Caco-2 (cell line): Measurements from ENCODE around the gene LMF2. TPM values are rescaled to one million over a fixed set of nuclear protein-coding genes. Genes with fewer than 3 reads are reported as not detected.

Source experiments
- BruUV-seq: library from RNA; stranded (reverse); fragments of 400-500 nt; replicated peaks from 2 replicates; lab custom pipeline; 2021; lab: Mats Ljungman, UMichigan
- CTCF ChIA-PET: fragments of 300-600 bp; sonication (Branson Sonifier 250); formaldehyde crosslinking; loops from one replicate; lab custom pipeline; 2022; ENCODE audit warnings: antibody characterized with exemption; lab: Charles Lee
- POLR2A ChIA-PET: fragments of 300-600 bp; sonication (Branson Sonifier 250); formaldehyde crosslinking; loops from one replicate; lab custom pipeline; 2022; ENCODE audit warnings: antibody characterized with exemption; lab: Charles Lee
- DNase-seq, 2 experiments: peaks; one replicate each; pipeline versions ENCODE4 v3.0.0 to v3.0.0-alpha.2; 2020 to 2022
- H3K27me3 ChIP-seq: replicated peaks from 2 replicates; pipeline ENCODE4 v1.6.0; 2011; ENCODE audit warnings: low read length; ENCODE audit not compliant: control insufficient read depth, insufficient read depth
- H3K36me3 ChIP-seq: 2 replicates; pipeline ENCODE4 v1.5.1; 2011; ENCODE audit warnings: low read length; ENCODE audit not compliant: control insufficient read depth, insufficient read depth
- H3K4me1 ChIP-seq: fragments of 250-450 bp; sonication (Bioruptor Pico); 2 replicates; pipeline ENCODE4 v1.5.1; 2020; ENCODE audit warnings: mild to moderate bottlenecking
- H3K4me3 ChIP-seq: 2 replicates; pipeline ENCODE4 v1.5.1; 2011; ENCODE audit warnings: low read depth, mild to moderate bottlenecking, control low read depth, low read length
- H3K9me3 ChIP-seq: fragments of 250-450 bp; sonication (Bioruptor Pico); 2 replicates; pipeline ENCODE4 v1.5.1; 2020; ENCODE audit warnings: mild to moderate bottlenecking, moderate library complexity
- H3K27ac Mint-ChIP-seq: one replicate; pipeline ENCODE4 v1.8.0; 2022; ENCODE audit warnings: mixed read lengths; ENCODE audit not compliant: unreplicated experiment
- H3K27me3 Mint-ChIP-seq: one replicate; pipeline ENCODE4 v1.8.0; 2022; ENCODE audit warnings: mixed read lengths; ENCODE audit not compliant: insufficient read depth, unreplicated experiment
- H3K36me3 Mint-ChIP-seq: one replicate; pipeline ENCODE4 v1.8.0; 2022; ENCODE audit warnings: mild to moderate bottlenecking, mixed read lengths; ENCODE audit not compliant: insufficient read depth, unreplicated experiment
- H3K4me1 Mint-ChIP-seq: one replicate; pipeline ENCODE4 v1.8.0; 2022; ENCODE audit warnings: low read depth, mixed read lengths; ENCODE audit not compliant: unreplicated experiment
- H3K4me3 Mint-ChIP-seq: one replicate; pipeline ENCODE4 v1.8.0; 2022; ENCODE audit warnings: mild to moderate bottlenecking, moderate library complexity, mixed read lengths; ENCODE audit not compliant: unreplicated experiment
- H3K9me3 Mint-ChIP-seq: one replicate; pipeline ENCODE4 v1.8.0; 2022; ENCODE audit warnings: mixed read lengths; ENCODE audit not compliant: unreplicated experiment
- intact Hi-C: fragments of 100-400 bp; cut with micrococcal nuclease; formaldehyde crosslinking; loops from one replicate; pipeline ENCODE4 v1.10.0; 2022; ENCODE audit not compliant: unreplicated experiment
- total RNA-seq: library from RNA; stranded (reverse); gene quantifications from 2 replicates; pipeline ENCODE4 v1.2.3, GENCODE V29; 2022
- TF ChIP-seq, protein P1 (sequence below), 2 experiments: fragments of 200-600 bp in 1 of 2; IDR thresholded peaks; 1 replicate in 1 of 2; 2 replicates in 1 of 2; pipeline versions ENCODE4 v1.5.1 to v1.8.0; 2011 to 2022; ENCODE audit warnings: antibody characterized with exemption in 1 of 2, control low read depth in 1 of 2, inconsistent platforms in 1 of 2, low read depth in 1 of 2, low read length in 1 of 2, mild to moderate bottlenecking in 1 of 2, moderate library complexity in 1 of 2; ENCODE audit not compliant: insufficient read depth in 1 of 2, severe bottlenecking in 1 of 2, unreplicated experiment in 1 of 2

Gene LMF2
- total RNA-seq, 1 experiment from 2014 or later: 68.8 TPM

DNA sequence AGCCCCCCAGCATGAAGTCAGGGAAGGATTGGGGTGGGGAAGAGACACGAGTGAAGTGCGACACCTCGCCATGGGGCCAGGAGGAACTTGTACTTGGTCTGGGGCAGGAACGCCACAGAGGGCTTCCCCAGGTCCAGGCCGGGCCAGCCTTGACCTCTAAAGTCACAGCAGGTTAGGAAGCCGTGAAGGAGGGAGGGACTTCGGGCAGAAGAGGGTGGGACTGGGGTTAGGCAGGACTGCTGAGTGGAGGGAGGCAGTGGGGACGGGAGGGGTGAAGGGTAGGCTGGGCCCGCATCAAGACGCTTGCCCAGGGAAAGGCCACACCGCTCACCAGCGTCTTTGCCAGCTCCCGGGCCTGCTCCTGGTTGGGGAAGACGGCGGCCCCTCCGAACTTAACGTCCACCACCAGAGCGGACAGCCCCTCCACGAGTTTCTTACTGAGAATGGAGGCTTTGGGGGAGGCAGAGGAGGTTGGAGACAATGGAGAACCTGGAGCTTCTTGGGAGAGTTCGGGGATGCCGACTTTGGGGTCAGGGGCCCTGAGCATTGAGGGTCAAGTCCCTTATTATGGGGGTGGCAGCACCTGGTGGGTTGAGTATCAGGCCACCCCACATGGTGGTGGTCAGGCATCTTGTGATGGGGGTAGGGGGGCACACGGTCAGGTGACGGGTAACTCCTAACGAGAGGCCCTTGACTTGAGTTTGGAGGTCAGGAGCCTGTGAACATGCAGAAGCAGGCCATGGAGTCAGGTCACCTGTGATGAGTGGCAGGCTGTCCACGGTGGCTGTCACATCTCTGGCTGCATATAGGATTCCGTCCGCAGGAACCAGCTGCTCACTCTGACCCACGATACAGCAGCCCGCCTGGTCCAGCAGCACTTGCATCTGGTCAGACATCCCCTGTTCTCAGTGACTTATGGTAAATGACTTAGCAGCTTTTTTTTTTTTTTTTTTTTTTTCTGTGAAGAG lies 19.6 kb upstream of the LMF2 start:
- intact Hi-C loops: loop anchor here (5.0 kb wide), 1 partner anchor 55 kb away; the partner anchor contains the start of gene CHKB
- no peaks in the 10 kb centered on the region for H3K27me3 Mint-ChIP-seq

DNA sequence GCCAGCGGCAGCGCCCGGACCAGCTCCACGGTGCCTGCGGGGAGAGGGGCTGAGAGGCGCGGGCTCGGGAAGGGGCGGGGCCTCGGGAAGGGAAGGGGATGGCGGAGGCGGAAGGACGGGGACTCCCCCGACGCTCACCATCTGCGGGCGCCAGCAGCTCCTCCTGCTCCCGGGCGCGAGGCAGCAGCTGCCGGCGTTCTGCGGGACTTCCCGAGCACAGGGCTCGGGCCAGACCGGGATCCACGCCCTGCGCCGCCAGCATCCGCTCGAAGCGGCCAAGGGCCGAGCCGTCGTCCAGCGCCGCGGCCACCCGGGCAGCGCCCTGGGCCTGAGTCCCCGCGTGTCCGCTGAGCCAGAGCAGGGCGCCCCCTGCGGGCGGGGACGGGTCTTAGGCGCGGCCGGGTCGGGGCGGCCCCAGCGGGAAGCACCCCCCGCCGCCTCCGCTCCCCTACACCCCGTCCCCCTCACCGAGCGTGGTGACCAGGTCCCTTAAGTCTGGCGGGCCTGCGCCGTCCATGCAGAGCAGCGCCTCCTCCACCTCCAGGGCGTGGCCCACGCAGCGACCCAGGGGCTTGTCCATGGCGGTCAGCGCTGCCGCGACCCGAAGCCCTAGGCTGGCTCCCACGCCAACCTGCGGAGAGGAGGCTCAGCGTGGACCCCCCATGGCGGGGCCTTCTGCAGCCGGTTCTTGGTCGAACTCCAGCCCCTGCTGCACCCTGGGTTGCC lies 18.8 kb upstream of the LMF2 start:
- Mint-ChIP-seq H3K4me1 (peaks cover 14% of the 10 kb centered on the region), H3K36me3 (peaks cover 48% of the 10 kb centered on the region)
- intact Hi-C loops: loop anchor here (5.0 kb wide), 1 partner anchor 56 kb away; the partner anchor contains the start of gene CHKB

More for the DNA sequence above, 19.6 kb upstream of the LMF2 start:
- TF ChIP-seq, protein P1, sequence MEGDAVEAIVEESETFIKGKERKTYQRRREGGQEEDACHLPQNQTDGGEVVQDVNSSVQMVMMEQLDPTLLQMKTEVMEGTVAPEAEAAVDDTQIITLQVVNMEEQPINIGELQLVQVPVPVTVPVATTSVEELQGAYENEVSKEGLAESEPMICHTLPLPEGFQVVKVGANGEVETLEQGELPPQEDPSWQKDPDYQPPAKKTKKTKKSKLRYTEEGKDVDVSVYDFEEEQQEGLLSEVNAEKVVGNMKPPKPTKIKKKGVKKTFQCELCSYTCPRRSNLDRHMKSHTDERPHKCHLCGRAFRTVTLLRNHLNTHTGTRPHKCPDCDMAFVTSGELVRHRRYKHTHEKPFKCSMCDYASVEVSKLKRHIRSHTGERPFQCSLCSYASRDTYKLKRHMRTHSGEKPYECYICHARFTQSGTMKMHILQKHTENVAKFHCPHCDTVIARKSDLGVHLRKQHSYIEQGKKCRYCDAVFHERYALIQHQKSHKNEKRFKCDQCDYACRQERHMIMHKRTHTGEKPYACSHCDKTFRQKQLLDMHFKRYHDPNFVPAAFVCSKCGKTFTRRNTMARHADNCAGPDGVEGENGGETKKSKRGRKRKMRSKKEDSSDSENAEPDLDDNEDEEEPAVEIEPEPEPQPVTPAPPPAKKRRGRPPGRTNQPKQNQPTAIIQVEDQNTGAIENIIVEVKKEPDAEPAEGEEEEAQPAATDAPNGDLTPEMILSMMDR (IDR thresholded peaks at IDR 0.05; ENCODE audit: insufficient read depth in 1 of 2, low read depth in 1 of 2, low read length in 1 of 2, severe bottlenecking in 1 of 2, unreplicated experiment in 1 of 2): no peak
- no peaks in the 10 kb centered on the region for H3K9me3 ChIP-seq
- Mint-ChIP-seq H3K4me3 (peak overlapping the region; percentile 89), H3K9me3 (no peaks in the 10 kb centered on the region), H3K27ac (peak overlapping the region; percentile 69), H3K36me3 (peaks cover 53% of the 10 kb centered on the region), H3K4me1 (peaks cover 14% of the 10 kb centered on the region)
- POLR2A ChIA-PET: interaction anchor here (0.6 kb wide), 1 partner anchor 101 kb away, joined by 5 read pairs; no protein-coding TSS in a partner anchor
- BruUV-seq: TSS peak; percentile 8
- no peaks in the 10 kb centered on the region for H3K36me3 ChIP-seq
- CTCF ChIA-PET: interaction anchor here (0.6 to 1.4 kb wide), 2 partner anchors 9 to 19 kb away, joined by 3 to 4 read pairs; partner anchors contain the start of genes LMF2 and NCAPH2
- H3K27me3 ChIP-seq: no peaks in the 10 kb centered on the region
- DNase-seq: peak; percentile 62 to 71
- peak overlapping the region; percentile 87 for H3K4me3 ChIP-seq
- peaks cover 20% of the 10 kb centered on the region for H3K4me1 ChIP-seq

More for the DNA sequence above, 18.8 kb upstream of the LMF2 start:
- H3K27me3 Mint-ChIP-seq: no peaks in the 10 kb centered on the region
- ChIA-PET CTCF (interaction anchor here (0.6 to 3.2 kb wide), 18 partner anchors 9 to 416 kb away, joined by 3 to 43 read pairs (median 4); partner anchors contain the start of genes ARSA, CHKB, LMF2 and NCAPH2), POLR2A (interaction anchor here (0.6 to 2.5 kb wide), 11 partner anchors 12 to 219 kb away, joined by 3 to 71 read pairs (median 4); partner anchors contain the start of genes ADM2, KLHDC7B, LMF2 and NCAPH2)
- Histone ChIP-seq H3K27me3 (no peaks in the 10 kb centered on the region), H3K4me1 (peaks cover 20% of the 10 kb centered on the region), H3K36me3 (no peaks in the 10 kb centered on the region), H3K4me3 (peak overlapping the region; percentile 87), H3K9me3 (no peaks in the 10 kb centered on the region)
- H3K4me3 Mint-ChIP-seq: peak overlapping the region; percentile 89
- no peaks in the 10 kb centered on the region for H3K9me3 Mint-ChIP-seq
- TF ChIP-seq, protein P1 (IDR thresholded peaks at IDR 0.05; ENCODE audit: insufficient read depth in 1 of 2, low read depth in 1 of 2, low read length in 1 of 2, severe bottlenecking in 1 of 2, unreplicated experiment in 1 of 2): peak in 1 of 2 experiments; percentile 32
- peak; percentile 83 for DNase-seq
- no TSS peak for BruUV-seq
- peak overlapping the region; percentile 69 for H3K27ac Mint-ChIP-seq
